H9 (cell line): ENCODE measurements around the gene OR2F1. TPM values are rescaled to one million over a fixed set of nuclear protein-coding genes. Genes with fewer than 3 reads are reported as not detected.

Experiments
- DNase-seq: peaks from one replicate; pipeline ENCODE4 v3.0.0-alpha.2; 2017
- H2AFZ ChIP-seq: one replicate; pipeline ENCODE4 v1.6.1; 2013; ENCODE audit warnings: mild to moderate bottlenecking, low read length, control low read depth, moderate library complexity
- H2AK5ac ChIP-seq: 2 replicates; pipeline ENCODE4 v1.6.1; 2013; ENCODE audit warnings: low read length, control low read depth, mixed read lengths; ENCODE audit not compliant: insufficient read length
- H2BK120ac ChIP-seq: one replicate; pipeline ENCODE4 v1.6.1; 2013; ENCODE audit warnings: low read depth, mild to moderate bottlenecking, low read length, control low read depth, inconsistent platforms; ENCODE audit not compliant: poor library complexity, severe bottlenecking
- H2BK12ac ChIP-seq: 2 replicates; pipeline ENCODE4 v1.6.1; 2013; ENCODE audit warnings: low read length, control low read depth, mixed read lengths, low read depth; ENCODE audit not compliant: insufficient read length
- H2BK15ac ChIP-seq: 2 replicates; pipeline ENCODE4 v1.6.1; 2013; ENCODE audit warnings: low read depth, low read length, control low read depth
- H2BK20ac ChIP-seq: one replicate; pipeline ENCODE4 v1.6.1; 2013; ENCODE audit warnings: low read depth, mild to moderate bottlenecking, low read length, control low read depth, inconsistent platforms; ENCODE audit not compliant: poor library complexity, severe bottlenecking
- H2BK5ac ChIP-seq: 2 replicates; pipeline ENCODE4 v1.6.1; 2013; ENCODE audit warnings: low read length, control low read depth, mixed read lengths; ENCODE audit not compliant: insufficient read length
- H3K14ac ChIP-seq: 2 replicates; pipeline ENCODE4 v1.6.1; 2013; ENCODE audit warnings: low read length, control low read depth; ENCODE audit not compliant: insufficient read depth
- H3K18ac ChIP-seq: 2 replicates; pipeline ENCODE4 v1.6.1; 2013; ENCODE audit warnings: low read depth, mild to moderate bottlenecking, mixed read lengths, low read length, control low read depth; ENCODE audit not compliant: insufficient read length
- H3K23ac ChIP-seq: 2 replicates; pipeline ENCODE4 v1.6.1; 2013; ENCODE audit warnings: low read length, control low read depth, mixed read lengths, low read depth; ENCODE audit not compliant: insufficient read length
- H3K23me2 ChIP-seq: 2 replicates; pipeline ENCODE4 v1.6.1; 2013; ENCODE audit warnings: low read depth, mild to moderate bottlenecking, mixed read lengths, low read length, control low read depth; ENCODE audit not compliant: insufficient read length, poor library complexity, severe bottlenecking
- H3K27ac ChIP-seq: 2 replicates; pipeline ENCODE4 v1.5.1; 2013; ENCODE audit warnings: low read length, control low read depth, mixed read lengths, low read depth; ENCODE audit not compliant: insufficient read length
- H3K27me3 ChIP-seq: 2 replicates; pipeline ENCODE4 v1.6.1; 2013; ENCODE audit warnings: low read length, control low read depth, inconsistent platforms; ENCODE audit not compliant: insufficient read depth
- H3K4ac ChIP-seq: 2 replicates; pipeline ENCODE4 v1.6.1; 2013; ENCODE audit warnings: low read depth, mild to moderate bottlenecking, control low read depth, inconsistent platforms, low read length, moderate library complexity
- H3K4me1 ChIP-seq: 2 replicates; pipeline ENCODE4 v1.6.1; 2013; ENCODE audit warnings: low read length, control low read depth, inconsistent platforms; ENCODE audit not compliant: insufficient read depth
- H3K4me2 ChIP-seq: 2 replicates; pipeline ENCODE4 v1.6.1; 2013; ENCODE audit warnings: low read length, control low read depth, mixed read lengths; ENCODE audit not compliant: insufficient read length, insufficient read depth
- H3K56ac ChIP-seq: 2 replicates; pipeline ENCODE4 v1.6.1; 2013; ENCODE audit warnings: low read depth, mild to moderate bottlenecking, mixed read lengths, low read length, control low read depth; ENCODE audit not compliant: insufficient read length
- H3K79me1 ChIP-seq: 2 replicates; pipeline ENCODE4 v1.6.1; 2013; ENCODE audit warnings: low read depth, mild to moderate bottlenecking, moderate library complexity, low read length, control low read depth, inconsistent platforms; ENCODE audit not compliant: insufficient read depth, poor library complexity, severe bottlenecking
- H3K79me2 ChIP-seq: 2 replicates; pipeline ENCODE4 v1.6.1; 2013; ENCODE audit warnings: low read length, control low read depth, inconsistent platforms; ENCODE audit not compliant: insufficient read depth
- H3K9ac ChIP-seq: 2 replicates; pipeline ENCODE4 v1.6.1; 2013; ENCODE audit warnings: low read length, control low read depth, mixed read lengths; ENCODE audit not compliant: insufficient read length; ENCODE audit errors: extremely low read depth
- H3K9me3 ChIP-seq: one replicate; pipeline ENCODE4 v1.6.1; 2013; ENCODE audit warnings: low read depth, low read length, inconsistent platforms; ENCODE audit not compliant: control insufficient read depth
- H3T11ph ChIP-seq: one replicate; pipeline ENCODE4 v1.6.1; 2013; ENCODE audit warnings: mild to moderate bottlenecking, low read length, control low read depth, inconsistent platforms
- H4K20me1 ChIP-seq: one replicate; pipeline ENCODE4 v1.6.1; 2013; ENCODE audit not compliant: control insufficient read depth, insufficient read length, insufficient read depth
- H4K5ac ChIP-seq: 2 replicates; pipeline ENCODE4 v1.6.1; 2013; ENCODE audit warnings: low read depth, mild to moderate bottlenecking, mixed read lengths, low read length, control low read depth; ENCODE audit not compliant: insufficient read length
- H4K8ac ChIP-seq: replicated peaks from 2 replicates; pipeline ENCODE4 v1.6.1; 2013; ENCODE audit warnings: low read length, control low read depth, mixed read lengths, low read depth; ENCODE audit not compliant: insufficient read length
- H4K91ac ChIP-seq: 2 replicates; pipeline ENCODE4 v1.6.1; 2013; ENCODE audit warnings: low read depth, mild to moderate bottlenecking, moderate library complexity, mixed read lengths, low read length, control low read depth; ENCODE audit not compliant: insufficient read length
- H3K27ac Mint-ChIP-seq, 3 experiments: 2 replicates in 2 of 3; 3 replicates in 1 of 3; pipeline ENCODE4 v1.8.0; 2020 to 2021; ENCODE audit warnings: mixed read lengths in 3 of 3, mild to moderate bottlenecking in 1 of 3, moderate library complexity in 1 of 3
- H3K27me3 Mint-ChIP-seq: 2 replicates; pipeline ENCODE4 v1.8.0; 2021; ENCODE audit warnings: low read depth, mild to moderate bottlenecking, moderate library complexity, mixed read lengths
- H3K36me3 Mint-ChIP-seq, 3 experiments: 2 replicates in 2 of 3; 3 replicates in 1 of 3; pipeline ENCODE4 v1.8.0; 2020 to 2021; ENCODE audit warnings: low read depth in 3 of 3, mixed read lengths in 3 of 3; ENCODE audit not compliant: insufficient read depth in 1 of 3
- H3K4me1 Mint-ChIP-seq, 2 experiments: 2 replicates each; pipeline ENCODE4 v1.8.0; 2020; ENCODE audit warnings: mixed read lengths in 2 of 2
- H3K4me3 Mint-ChIP-seq, 2 experiments: 2 replicates in 1 of 2; 3 replicates in 1 of 2; pipeline ENCODE4 v1.8.0; 2020 to 2021; ENCODE audit warnings: mild to moderate bottlenecking in 2 of 2, mixed read lengths in 2 of 2, moderate library complexity in 1 of 2
- H3K9me3 Mint-ChIP-seq, 2 experiments: 2 replicates in 1 of 2; 3 replicates in 1 of 2; pipeline ENCODE4 v1.8.0; 2020; ENCODE audit warnings: mild to moderate bottlenecking in 2 of 2, mixed read lengths in 2 of 2, moderate library complexity in 1 of 2
- CTCF ChIP-seq: fragments of 200-600 bp; sonication (generic); conservative IDR thresholded peaks from 3 replicates; pipeline ENCODE4 v1.8.0; 2021; ENCODE audit warnings: antibody characterized with exemption, mild to moderate bottlenecking
- WGBS: extraction: QIAGEN DNeasy Blood & Tissue Kit; methylation state at CpG from one replicate; pipeline ENCODE4 v1.1.7; 2013; ENCODE audit warnings: missing lambda C conversion rate, low lambda C conversion rate, mixed read lengths; ENCODE audit not compliant: insufficient read length; ENCODE audit errors: extremely low coverage; 5-methylcytosine and 5-hydroxymethylcytosine counted together
- total RNA-seq: library from RNA; stranded (reverse); gene quantifications from 2 replicates; pipeline ENCODE4 v1.2.1, GENCODE V29; 2021

Gene OR2F1
- total RNA-seq, 1 experiment from 2014 or later, result not detected

- Histone ChIP-seq H3K27ac (no peak overlapping the region), H2BK120ac (no peak overlapping the region), H4K91ac (no peak overlapping the region), H3K4me1 (no peaks in the 10 kb centered on the region), H3T11ph (no peak overlapping the region), H3K79me1 (no peaks in the 10 kb centered on the region), H3K18ac (no peak overlapping the region), H4K5ac (no peak overlapping the region), H2AK5ac (no peak overlapping the region), H3K27me3 (no peaks in the 10 kb centered on the region), H2BK12ac (no peak overlapping the region), H2BK5ac (no peak overlapping the region), H4K20me1 (no peaks in the 10 kb centered on the region), H3K4me2 (no peak overlapping the region), H3K23ac (no peak overlapping the region), H3K9ac (no peak overlapping the region), H3K56ac (no peak overlapping the region), H3K9me3 (peaks cover 12% of the 10 kb centered on the region), H2BK20ac (no peak overlapping the region), H3K79me2 (no peaks in the 10 kb centered on the region), H3K14ac (no peak overlapping the region), H3K4ac (no peak overlapping the region), H2BK15ac (no peak overlapping the region), H2AFZ (no peak overlapping the region), H3K23me2 (no peaks in the 10 kb centered on the region), H4K8ac (no peak overlapping the region)
- peaks cover 3% of the 10 kb centered on the region for H3K27me3 Mint-ChIP-seq
- H3K9me3 Mint-ChIP-seq, result peaks cover 28 to 33% of the 10 kb centered on the region in 2 experiments
- no peak overlapping the region for H3K4me3 Mint-ChIP-seq
- peaks cover 12 to 22% (median 18%) of the 10 kb centered on the region in 3 experiments for H3K36me3 Mint-ChIP-seq
- H3K4me1 Mint-ChIP-seq, result no peaks in the 10 kb centered on the region
- no peak overlapping the region for H3K27ac Mint-ChIP-seq
- TF ChIP-seq CTCF, result no peak
- DNase-seq, result no peak
- WGBS, result no CpG with 5 or more reads among the region's 1 CpG
These were observed 51.5 kb downstream of the OR2F1 start for GRCh38 chr7:144006029-144006691.
